DOHH2 (cell line): ENCODE data around the gene PIGX.

ENCODE experiments used
- EZH2phosphoT487 ChIP-seq: fragments of 200-600 bp; sonication (generic); IDR thresholded peaks from 2 replicates; pipeline ENCODE4 v1.6.1; 2017; ENCODE audit warnings: borderline replicate concordance, mild to moderate bottlenecking, antibody characterized with exemption, low read length, moderate library complexity, mixed read lengths
- TF ChIP-seq, protein P1 (sequence below): fragments of 200-600 bp; sonication (generic); IDR thresholded peaks from one replicate; pipeline ENCODE4 v1.5.1; 2014; ENCODE audit warnings: antibody characterized with exemption, mild to moderate bottlenecking, low read depth, low read length; ENCODE audit not compliant: poor library complexity, severe bottlenecking

- TF ChIP-seq, protein P1, sequence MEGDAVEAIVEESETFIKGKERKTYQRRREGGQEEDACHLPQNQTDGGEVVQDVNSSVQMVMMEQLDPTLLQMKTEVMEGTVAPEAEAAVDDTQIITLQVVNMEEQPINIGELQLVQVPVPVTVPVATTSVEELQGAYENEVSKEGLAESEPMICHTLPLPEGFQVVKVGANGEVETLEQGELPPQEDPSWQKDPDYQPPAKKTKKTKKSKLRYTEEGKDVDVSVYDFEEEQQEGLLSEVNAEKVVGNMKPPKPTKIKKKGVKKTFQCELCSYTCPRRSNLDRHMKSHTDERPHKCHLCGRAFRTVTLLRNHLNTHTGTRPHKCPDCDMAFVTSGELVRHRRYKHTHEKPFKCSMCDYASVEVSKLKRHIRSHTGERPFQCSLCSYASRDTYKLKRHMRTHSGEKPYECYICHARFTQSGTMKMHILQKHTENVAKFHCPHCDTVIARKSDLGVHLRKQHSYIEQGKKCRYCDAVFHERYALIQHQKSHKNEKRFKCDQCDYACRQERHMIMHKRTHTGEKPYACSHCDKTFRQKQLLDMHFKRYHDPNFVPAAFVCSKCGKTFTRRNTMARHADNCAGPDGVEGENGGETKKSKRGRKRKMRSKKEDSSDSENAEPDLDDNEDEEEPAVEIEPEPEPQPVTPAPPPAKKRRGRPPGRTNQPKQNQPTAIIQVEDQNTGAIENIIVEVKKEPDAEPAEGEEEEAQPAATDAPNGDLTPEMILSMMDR: no peak
- TF ChIP-seq EZH2phosphoT487: no peak
Measured at GRCh38 chr3:196708467-196708866, 3.7 kb upstream of the PIGX start.
